ENCODE results near the gene ATP2B3.

DNA sequence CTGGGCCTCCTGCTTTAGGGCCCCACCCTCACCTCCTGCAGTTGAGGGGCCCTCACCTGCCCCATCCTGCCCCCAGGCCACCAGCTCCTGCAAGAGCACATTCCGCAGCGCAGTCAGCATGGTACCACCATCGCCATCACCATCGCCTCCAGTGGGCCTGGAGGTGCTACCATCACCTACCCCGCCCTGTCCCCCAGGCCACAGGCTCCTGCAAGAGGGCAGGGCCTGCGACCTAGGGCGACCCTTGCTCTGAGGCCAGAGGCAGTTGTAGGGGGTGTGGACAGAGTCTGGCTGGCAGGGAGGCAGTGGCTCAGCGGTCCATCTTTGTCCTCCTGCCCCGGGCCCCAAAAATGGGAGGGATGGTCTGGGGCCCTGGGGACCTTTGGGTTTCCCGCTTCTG lies 43.2 kb upstream of the ATP2B3 start:
- TF ChIP-seq POLR2A (IDR thresholded peaks at IDR 0.05; ENCODE audit: low read depth, low read length) (no peak), POLR2AphosphoS5 (IDR thresholded peaks at IDR 0.05; ENCODE audit: insufficient read depth, low read depth, low read length) (no peak)
- TF ChIP-seq, protein P1, sequence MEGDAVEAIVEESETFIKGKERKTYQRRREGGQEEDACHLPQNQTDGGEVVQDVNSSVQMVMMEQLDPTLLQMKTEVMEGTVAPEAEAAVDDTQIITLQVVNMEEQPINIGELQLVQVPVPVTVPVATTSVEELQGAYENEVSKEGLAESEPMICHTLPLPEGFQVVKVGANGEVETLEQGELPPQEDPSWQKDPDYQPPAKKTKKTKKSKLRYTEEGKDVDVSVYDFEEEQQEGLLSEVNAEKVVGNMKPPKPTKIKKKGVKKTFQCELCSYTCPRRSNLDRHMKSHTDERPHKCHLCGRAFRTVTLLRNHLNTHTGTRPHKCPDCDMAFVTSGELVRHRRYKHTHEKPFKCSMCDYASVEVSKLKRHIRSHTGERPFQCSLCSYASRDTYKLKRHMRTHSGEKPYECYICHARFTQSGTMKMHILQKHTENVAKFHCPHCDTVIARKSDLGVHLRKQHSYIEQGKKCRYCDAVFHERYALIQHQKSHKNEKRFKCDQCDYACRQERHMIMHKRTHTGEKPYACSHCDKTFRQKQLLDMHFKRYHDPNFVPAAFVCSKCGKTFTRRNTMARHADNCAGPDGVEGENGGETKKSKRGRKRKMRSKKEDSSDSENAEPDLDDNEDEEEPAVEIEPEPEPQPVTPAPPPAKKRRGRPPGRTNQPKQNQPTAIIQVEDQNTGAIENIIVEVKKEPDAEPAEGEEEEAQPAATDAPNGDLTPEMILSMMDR (IDR thresholded peaks at IDR 0.05; ENCODE audit: extremely low read depth in 1 of 2, insufficient read depth in 1 of 2, low read depth in 1 of 2, low read length in 2 of 2): no peak
- TF ChIP-seq, protein P2, sequence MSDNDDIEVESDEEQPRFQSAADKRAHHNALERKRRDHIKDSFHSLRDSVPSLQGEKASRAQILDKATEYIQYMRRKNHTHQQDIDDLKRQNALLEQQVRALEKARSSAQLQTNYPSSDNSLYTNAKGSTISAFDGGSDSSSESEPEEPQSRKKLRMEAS (IDR thresholded peaks at IDR 0.05; ENCODE audit: insufficient read depth, insufficient read length): no peak
